WTC11 (cell line): ENCODE measurements around the gene TBPL2. TPM values are rescaled to one million over a fixed set of nuclear protein-coding genes. Genes with fewer than 3 reads are reported as not detected.

Experiments
- ATAC-seq: fragments of 200-7000 bp; cut with Tn5 transposase; 2 replicates; pipeline ENCODE4 v1.10.0; 2021; ENCODE audit warnings: mild to moderate bottlenecking, moderate library complexity
- CTCF ChIA-PET: fragments of 300-600 bp; sonication (Branson Sonifier 250); formaldehyde crosslinking; loops from one replicate; lab custom pipeline; 2021; ENCODE audit warnings: antibody characterized with exemption; lab: Charles Lee
- POLR2A ChIA-PET: fragments of 350-600 bp; sonication (Branson Sonifier 250); formaldehyde crosslinking; loops from one replicate; lab custom pipeline; 2021; ENCODE audit warnings: antibody characterized with exemption; lab: Charles Lee
- DNase-seq: peaks from one replicate; pipeline ENCODE4 v3.0.0; 2021; ENCODE audit warnings: low spot score
- H3K27ac Mint-ChIP-seq: 2 replicates; pipeline ENCODE4 v1.8.0; 2021; ENCODE audit warnings: mixed read lengths
- H3K27me3 Mint-ChIP-seq: 2 replicates; pipeline ENCODE4 v1.8.0; 2021; ENCODE audit warnings: low read depth, mild to moderate bottlenecking, moderate library complexity, mixed read lengths
- H3K36me3 Mint-ChIP-seq: 2 replicates; pipeline ENCODE4 v1.8.0; 2021; ENCODE audit warnings: mixed read lengths
- H3K4me1 Mint-ChIP-seq: 2 replicates; pipeline ENCODE4 v1.8.0; 2022; ENCODE audit warnings: mixed read lengths
- H3K4me3 Mint-ChIP-seq: 2 replicates; pipeline ENCODE4 v1.8.0; 2021; ENCODE audit warnings: mild to moderate bottlenecking, moderate library complexity, mixed read lengths
- H3K9me3 Mint-ChIP-seq: 2 replicates; pipeline ENCODE4 v1.8.0; 2021; ENCODE audit warnings: mixed read lengths
- ATF3 ChIP-seq: sonication (generic); formaldehyde crosslinking; conservative IDR thresholded peaks from 2 replicates; pipeline ENCODE4 v1.8.1; 2022; ENCODE audit warnings: mild to moderate bottlenecking, missing genetic modification reagents
- CREM ChIP-seq: sonication (generic); formaldehyde crosslinking; IDR thresholded peaks from 2 replicates; pipeline ENCODE4 v1.8.1; 2022; ENCODE audit warnings: mild to moderate bottlenecking, missing genetic modification reagents, moderate library complexity
- E2F4 ChIP-seq: sonication (generic); formaldehyde crosslinking; IDR thresholded peaks from 2 replicates; pipeline ENCODE4 v1.8.1; 2022; ENCODE audit warnings: low read depth, mild to moderate bottlenecking, moderate library complexity, missing genetic modification reagents, borderline replicate concordance
- E2F5 ChIP-seq: sonication (generic); formaldehyde crosslinking; IDR thresholded peaks from 2 replicates; pipeline ENCODE4 v1.8.1; 2022; ENCODE audit warnings: mild to moderate bottlenecking, moderate library complexity, missing genetic modification reagents
- ESRRA ChIP-seq: sonication (generic); formaldehyde crosslinking; IDR thresholded peaks from 2 replicates; pipeline ENCODE4 v1.8.1; 2022; ENCODE audit warnings: mild to moderate bottlenecking, missing genetic modification reagents, borderline replicate concordance
- FOXK1 ChIP-seq: sonication (generic); formaldehyde crosslinking; IDR thresholded peaks from 2 replicates; pipeline ENCODE4 v1.8.0; 2022; ENCODE audit warnings: mild to moderate bottlenecking, moderate library complexity, missing genetic modification reagents
- FOXP1 ChIP-seq: sonication (generic); formaldehyde crosslinking; IDR thresholded peaks from 2 replicates; pipeline ENCODE4 v1.8.0; 2022; ENCODE audit warnings: missing genetic modification reagents, mild to moderate bottlenecking, moderate library complexity, borderline replicate concordance
- HMGA2 ChIP-seq: fragments of 250-450 bp; sonication (Bioruptor Pico); IDR thresholded peaks from 2 replicates; pipeline ENCODE4 v1.4.0; 2021; ENCODE audit warnings: mild to moderate bottlenecking, moderate library complexity
- JAZF1 ChIP-seq: fragments of 250-450 bp; sonication (Bioruptor Pico); IDR thresholded peaks from 2 replicates; pipeline ENCODE4 v1.9.0; 2021; ENCODE audit warnings: moderate library complexity, mild to moderate bottlenecking, inconsistent platforms
- MYBL2 ChIP-seq: sonication (generic); formaldehyde crosslinking; IDR thresholded peaks from 2 replicates; pipeline ENCODE4 v1.8.1; 2023; ENCODE audit warnings: mild to moderate bottlenecking, moderate library complexity, missing genetic modification reagents
- NR1H2 ChIP-seq: sonication (generic); formaldehyde crosslinking; IDR thresholded peaks from 2 replicates; pipeline ENCODE4 v1.9.0; 2021; ENCODE audit warnings: mild to moderate bottlenecking, moderate library complexity, missing genetic modification reagents
- NR2C2 ChIP-seq: sonication (generic); formaldehyde crosslinking; IDR thresholded peaks from 2 replicates; pipeline ENCODE4 v1.8.0; 2022; ENCODE audit warnings: mild to moderate bottlenecking, missing genetic modification reagents
- SMAD4 ChIP-seq: sonication (generic); formaldehyde crosslinking; IDR thresholded peaks from 2 replicates; pipeline ENCODE4 v1.8.0; 2022; ENCODE audit warnings: mild to moderate bottlenecking, missing genetic modification reagents
- SOX15 ChIP-seq: fragments of 250-450 bp; sonication (Bioruptor Pico); IDR thresholded peaks from 2 replicates; pipeline ENCODE4 v1.9.0; 2021; ENCODE audit warnings: mild to moderate bottlenecking
- ZNF138 ChIP-seq: sonication (generic); formaldehyde crosslinking; conservative IDR thresholded peaks from 2 replicates; pipeline ENCODE4 v1.8.1; 2022; ENCODE audit warnings: mild to moderate bottlenecking, moderate library complexity, missing genetic modification reagents
- ZNF232 ChIP-seq: sonication (generic); formaldehyde crosslinking; IDR thresholded peaks from 2 replicates; pipeline ENCODE4 v1.8.0; 2022; ENCODE audit warnings: mild to moderate bottlenecking, missing genetic modification reagents
- ZNF396 ChIP-seq: fragments of 250-450 bp; sonication (Bioruptor Pico); IDR thresholded peaks from 2 replicates; pipeline ENCODE4 v1.8.0; 2021; ENCODE audit warnings: mild to moderate bottlenecking, moderate library complexity, borderline replicate concordance
- ZNF416 ChIP-seq: fragments of 250-450 bp; sonication (Bioruptor Pico); IDR thresholded peaks from 2 replicates; pipeline ENCODE4 v1.9.0; 2021; ENCODE audit warnings: mild to moderate bottlenecking, inconsistent platforms
- ZNF512 ChIP-seq: sonication (generic); formaldehyde crosslinking; IDR thresholded peaks from 2 replicates; pipeline ENCODE4 v1.8.1; 2022; ENCODE audit warnings: missing genetic modification reagents, borderline replicate concordance
- ZNF671 ChIP-seq: fragments of 250-450 bp; sonication (Bioruptor Pico); IDR thresholded peaks from 2 replicates; pipeline ENCODE4 v1.8.0; 2021; ENCODE audit warnings: mild to moderate bottlenecking
- total RNA-seq: library from RNA; stranded (reverse); gene quantifications from 3 replicates; pipeline ENCODE4 v1.2.3, GENCODE V29; 2021
- TF ChIP-seq, protein P1 (sequence below): fragments of 250-450 bp; sonication (Bioruptor Pico); IDR thresholded peaks from 2 replicates; pipeline ENCODE4 v1.9.0; 2021; ENCODE audit warnings: moderate library complexity, mild to moderate bottlenecking, inconsistent platforms, borderline replicate concordance
- TF ChIP-seq, protein P2 (sequence below): sonication (generic); formaldehyde crosslinking; conservative IDR thresholded peaks from 2 replicates; pipeline ENCODE4 v1.8.1; 2023; ENCODE audit warnings: mild to moderate bottlenecking, low read depth, missing genetic modification reagents, moderate library complexity
- TF ChIP-seq, protein P3 (sequence below): sonication (generic); formaldehyde crosslinking; IDR thresholded peaks from 2 replicates; pipeline ENCODE4 v1.8.0; 2022; ENCODE audit warnings: mild to moderate bottlenecking, missing genetic modification reagents
- TF ChIP-seq, protein P4 (sequence below): sonication (generic); formaldehyde crosslinking; IDR thresholded peaks from 2 replicates; pipeline ENCODE4 v1.8.0; 2022; ENCODE audit warnings: missing genetic modification reagents

The TBPL2 gene
- total RNA-seq, 1 experiment from 2014 or later = not detected

DNA sequence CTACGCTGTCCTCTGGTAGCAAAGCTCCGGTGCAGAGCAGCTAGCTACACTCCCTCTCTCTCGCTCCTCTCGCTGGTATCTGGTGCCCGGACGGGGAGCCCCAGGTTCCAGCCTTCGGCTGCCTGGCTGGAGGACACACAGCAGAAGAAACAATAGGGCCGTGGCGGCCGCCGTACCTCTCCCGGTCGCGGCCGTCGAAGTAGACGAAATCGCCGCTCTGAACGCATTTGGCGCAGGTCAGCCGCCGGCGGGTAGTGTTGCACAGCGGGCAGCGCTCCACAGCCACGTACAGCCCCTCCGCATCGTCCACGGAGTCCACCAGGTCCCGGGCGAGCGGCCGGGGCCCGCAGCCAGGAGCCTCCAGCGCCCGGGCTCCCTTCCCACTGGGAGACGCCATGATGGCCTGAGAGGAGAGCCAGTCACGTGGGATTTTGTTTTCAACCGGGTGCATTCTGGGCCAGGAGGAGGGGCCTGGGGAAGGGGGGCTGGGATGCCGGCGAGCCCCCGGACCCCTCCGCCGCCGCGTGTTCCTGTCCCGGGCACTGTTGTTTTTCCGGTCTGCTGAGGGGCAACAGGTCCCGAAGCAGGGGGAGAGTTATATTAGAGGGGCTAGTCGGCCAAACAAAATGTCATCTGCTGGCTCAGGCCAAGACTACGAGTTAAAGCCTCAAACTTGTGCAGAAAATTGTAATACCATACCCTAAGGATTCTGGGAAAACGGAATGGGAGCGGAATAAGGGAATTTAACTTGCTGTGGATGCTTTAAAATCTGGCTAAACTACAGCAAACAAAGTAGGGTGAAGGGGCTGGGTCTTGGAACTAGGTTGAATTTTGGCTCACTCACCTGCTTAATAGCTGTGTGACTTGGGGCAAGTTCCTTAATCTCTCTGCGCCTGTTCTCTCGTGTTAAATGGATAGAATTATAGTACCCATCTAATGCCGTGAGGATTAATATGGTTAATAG, 28.7 kb downstream of the TBPL2 start, which contains the start of gene ATG14 (continued):
- peak; percentile 67; the same call in 1 of the 2 replicates for TF ChIP-seq E2F5 (CRISPR knock-in tag)
- TF ChIP-seq MYBL2 (CRISPR knock-in tag) = no peak
- no peak for TF ChIP-seq NR1H2 (CRISPR knock-in tag)
- no peak for TF ChIP-seq JAZF1 (CRISPR knock-in tag)
- TF ChIP-seq, protein P1, sequence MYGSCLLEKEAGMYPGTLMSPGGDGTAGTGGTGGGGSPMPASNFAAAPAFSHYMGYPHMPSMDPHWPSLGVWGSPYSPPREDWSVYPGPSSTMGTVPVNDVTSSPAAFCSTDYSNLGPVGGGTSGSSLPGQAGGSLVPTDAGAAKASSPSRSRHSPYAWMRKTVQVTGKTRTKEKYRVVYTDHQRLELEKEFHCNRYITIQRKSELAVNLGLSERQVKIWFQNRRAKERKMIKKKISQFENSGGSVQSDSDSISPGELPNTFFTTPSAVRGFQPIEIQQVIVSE = no peak
- no peak for TF ChIP-seq SMAD4 (CRISPR knock-in tag)
- TF ChIP-seq NR2C2 = no peak
- no peak for TF ChIP-seq ZNF671 (CRISPR knock-in tag)
- no peak for TF ChIP-seq ZNF396 (CRISPR knock-in tag)
- TF ChIP-seq ZNF416 (CRISPR knock-in tag) = no peak
- no peak for TF ChIP-seq ZNF232 (CRISPR knock-in tag)
- TF ChIP-seq, protein P2, sequence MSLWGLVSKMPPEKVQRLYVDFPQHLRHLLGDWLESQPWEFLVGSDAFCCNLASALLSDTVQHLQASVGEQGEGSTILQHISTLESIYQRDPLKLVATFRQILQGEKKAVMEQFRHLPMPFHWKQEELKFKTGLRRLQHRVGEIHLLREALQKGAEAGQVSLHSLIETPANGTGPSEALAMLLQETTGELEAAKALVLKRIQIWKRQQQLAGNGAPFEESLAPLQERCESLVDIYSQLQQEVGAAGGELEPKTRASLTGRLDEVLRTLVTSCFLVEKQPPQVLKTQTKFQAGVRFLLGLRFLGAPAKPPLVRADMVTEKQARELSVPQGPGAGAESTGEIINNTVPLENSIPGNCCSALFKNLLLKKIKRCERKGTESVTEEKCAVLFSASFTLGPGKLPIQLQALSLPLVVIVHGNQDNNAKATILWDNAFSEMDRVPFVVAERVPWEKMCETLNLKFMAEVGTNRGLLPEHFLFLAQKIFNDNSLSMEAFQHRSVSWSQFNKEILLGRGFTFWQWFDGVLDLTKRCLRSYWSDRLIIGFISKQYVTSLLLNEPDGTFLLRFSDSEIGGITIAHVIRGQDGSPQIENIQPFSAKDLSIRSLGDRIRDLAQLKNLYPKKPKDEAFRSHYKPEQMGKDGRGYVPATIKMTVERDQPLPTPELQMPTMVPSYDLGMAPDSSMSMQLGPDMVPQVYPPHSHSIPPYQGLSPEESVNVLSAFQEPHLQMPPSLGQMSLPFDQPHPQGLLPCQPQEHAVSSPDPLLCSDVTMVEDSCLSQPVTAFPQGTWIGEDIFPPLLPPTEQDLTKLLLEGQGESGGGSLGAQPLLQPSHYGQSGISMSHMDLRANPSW (CRISPR knock-in tag) = no peak
- no peak for TF ChIP-seq ESRRA (CRISPR knock-in tag)
- peak; percentile 81; the same call in 1 of the 2 replicates for TF ChIP-seq CREM (CRISPR knock-in tag)
- no peak for TF ChIP-seq ZNF512 (CRISPR knock-in tag)

- no peak for ATAC-seq
- ChIA-PET CTCF (no interaction called here), POLR2A (no interaction called here)
- DNase-seq = no peak
- H3K36me3 Mint-ChIP-seq = no peaks in the 10 kb centered on the region
- no peaks in the 10 kb centered on the region for H3K9me3 Mint-ChIP-seq
- H3K4me3 Mint-ChIP-seq = peak overlapping the region; percentile 90
- H3K27me3 Mint-ChIP-seq = peaks cover 5% of the 10 kb centered on the region; the same call in 1 of the 2 replicates
- peak overlapping the region; percentile 61; the same call in 1 of the 2 replicates for H3K27ac Mint-ChIP-seq
- peaks cover 30% of the 10 kb centered on the region for H3K4me1 Mint-ChIP-seq
- no peak for TF ChIP-seq ZNF416 (CRISPR knock-in tag)
- TF ChIP-seq, protein P3, sequence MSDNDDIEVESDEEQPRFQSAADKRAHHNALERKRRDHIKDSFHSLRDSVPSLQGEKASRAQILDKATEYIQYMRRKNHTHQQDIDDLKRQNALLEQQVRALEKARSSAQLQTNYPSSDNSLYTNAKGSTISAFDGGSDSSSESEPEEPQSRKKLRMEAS = no peak
- no peak for TF ChIP-seq HMGA2 (CRISPR knock-in tag)
- TF ChIP-seq CREM (CRISPR knock-in tag) = no peak
- TF ChIP-seq ZNF396 (CRISPR knock-in tag) = no peak
- TF ChIP-seq E2F4 (CRISPR knock-in tag) = no peak
- no peak for TF ChIP-seq FOXK1 (CRISPR knock-in tag)
- TF ChIP-seq ZNF138 = no peak
- no peak for TF ChIP-seq SOX15
- no peak for TF ChIP-seq ATF3
- no peak for TF ChIP-seq FOXP1
- TF ChIP-seq, protein P4, sequence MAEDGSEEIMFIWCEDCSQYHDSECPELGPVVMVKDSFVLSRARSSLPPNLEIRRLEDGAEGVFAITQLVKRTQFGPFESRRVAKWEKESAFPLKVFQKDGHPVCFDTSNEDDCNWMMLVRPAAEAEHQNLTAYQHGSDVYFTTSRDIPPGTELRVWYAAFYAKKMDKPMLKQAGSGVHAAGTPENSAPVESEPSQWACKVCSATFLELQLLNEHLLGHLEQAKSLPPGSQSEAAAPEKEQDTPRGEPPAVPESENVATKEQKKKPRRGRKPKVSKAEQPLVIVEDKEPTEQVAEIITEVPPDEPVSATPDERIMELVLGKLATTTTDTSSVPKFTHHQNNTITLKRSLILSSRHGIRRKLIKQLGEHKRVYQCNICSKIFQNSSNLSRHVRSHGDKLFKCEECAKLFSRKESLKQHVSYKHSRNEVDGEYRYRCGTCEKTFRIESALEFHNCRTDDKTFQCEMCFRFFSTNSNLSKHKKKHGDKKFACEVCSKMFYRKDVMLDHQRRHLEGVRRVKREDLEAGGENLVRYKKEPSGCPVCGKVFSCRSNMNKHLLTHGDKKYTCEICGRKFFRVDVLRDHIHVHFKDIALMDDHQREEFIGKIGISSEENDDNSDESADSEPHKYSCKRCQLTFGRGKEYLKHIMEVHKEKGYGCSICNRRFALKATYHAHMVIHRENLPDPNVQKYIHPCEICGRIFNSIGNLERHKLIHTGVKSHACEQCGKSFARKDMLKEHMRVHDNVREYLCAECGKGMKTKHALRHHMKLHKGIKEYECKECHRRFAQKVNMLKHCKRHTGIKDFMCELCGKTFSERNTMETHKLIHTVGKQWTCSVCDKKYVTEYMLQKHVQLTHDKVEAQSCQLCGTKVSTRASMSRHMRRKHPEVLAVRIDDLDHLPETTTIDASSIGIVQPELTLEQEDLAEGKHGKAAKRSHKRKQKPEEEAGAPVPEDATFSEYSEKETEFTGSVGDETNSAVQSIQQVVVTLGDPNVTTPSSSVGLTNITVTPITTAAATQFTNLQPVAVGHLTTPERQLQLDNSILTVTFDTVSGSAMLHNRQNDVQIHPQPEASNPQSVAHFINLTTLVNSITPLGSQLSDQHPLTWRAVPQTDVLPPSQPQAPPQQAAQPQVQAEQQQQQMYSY (CRISPR knock-in tag) = no peak
- TF ChIP-seq SMAD4 (CRISPR knock-in tag) = no peak
Measured at GRCh38 chr14:55410876-55411275, 29.5 kb downstream of the TBPL2 start.
